ENCODE measurements around the gene ARPP21.

The ARPP21 gene

DNA sequence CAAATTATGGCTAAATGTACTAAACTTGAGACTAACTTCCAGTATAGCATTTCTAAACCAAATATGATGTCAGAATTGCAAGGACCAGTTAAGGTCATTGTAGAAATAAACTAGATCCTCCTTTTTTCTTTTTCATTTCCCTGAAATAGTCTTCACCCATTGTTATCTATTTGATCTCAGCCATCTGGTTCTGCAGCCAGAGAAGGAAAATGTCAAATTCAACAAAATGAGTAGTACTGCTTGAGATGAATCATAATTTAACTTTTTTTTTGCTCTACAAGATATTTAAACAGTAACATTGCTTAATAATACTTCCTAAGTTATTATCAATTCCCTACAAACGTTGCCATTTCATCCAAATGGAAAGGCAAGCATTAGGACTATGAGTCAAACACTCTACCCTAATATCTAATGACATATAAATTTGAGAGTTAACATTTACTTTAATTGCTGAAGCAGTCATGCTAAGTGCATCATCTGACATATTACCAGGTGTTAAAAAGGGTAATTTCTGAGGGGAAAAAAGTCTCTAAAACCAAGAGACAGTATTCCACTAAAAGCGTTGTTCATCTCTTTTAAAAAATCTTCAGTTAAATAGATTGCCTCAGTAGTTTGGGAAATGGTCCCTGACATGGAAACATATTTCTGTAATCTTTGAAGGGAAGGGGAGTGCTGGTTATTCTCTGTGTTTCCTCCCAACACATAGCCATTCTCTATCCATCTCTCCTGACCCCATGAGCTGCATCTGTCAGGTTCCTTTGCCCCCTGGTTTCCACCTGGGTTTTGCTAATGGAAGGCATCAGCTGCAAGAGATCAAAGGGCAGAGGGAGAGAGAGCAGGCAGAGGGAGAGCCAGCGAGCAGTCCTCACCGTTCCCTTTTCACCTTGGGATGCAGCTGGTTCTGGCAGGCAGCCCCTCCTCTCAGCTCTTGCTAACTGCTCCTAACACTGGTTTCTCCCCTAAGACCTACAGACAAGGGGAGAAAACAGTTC, 138.5 kb downstream of the ARPP21 start:
- POLR2A ChIA-PET: no interaction called here
- Histone ChIP-seq H3K4me3 (ENCODE audit: low read depth, low read length) (no peak overlapping the region), H3K4me1 (ENCODE audit: control insufficient read depth, insufficient read depth, low read length) (no peaks in the 10 kb centered on the region), H3K36me3 (ENCODE audit: control insufficient read depth in 2 of 2, insufficient read depth in 1 of 2, low read length in 2 of 2) (no peaks in the 10 kb centered on the region), H3K27ac (ENCODE audit: extremely low read depth, low read depth, low read length) (no peak overlapping the region), H3K9me3 (ENCODE audit: control insufficient read depth, insufficient read depth, low read depth, low read length) (no peaks in the 10 kb centered on the region)
- CTCF ChIA-PET: no interaction called here
- no peak for TF ChIP-seq HOXD13 (CRISPR knock-in tag; IDR thresholded peaks at IDR 0.05; ENCODE audit: borderline replicate concordance)
- TF ChIP-seq SP3 (tag by site-specific recombination; IDR thresholded peaks at IDR 0.05): no peak
- TF ChIP-seq ZNF112 (tag by site-specific recombination; IDR thresholded peaks at IDR 0.05): no peak
- no peak for TF ChIP-seq ZNF48 (tag by site-specific recombination; IDR thresholded peaks at IDR 0.05)
- no peak for TF ChIP-seq ZNF169 (tag by site-specific recombination; IDR thresholded peaks at IDR 0.05)
- no peak for TF ChIP-seq ZNF274 (IDR thresholded peaks at IDR 0.05; ENCODE audit: low read length)
- no peak for TF ChIP-seq ZNF274 (tag by site-specific recombination; IDR thresholded peaks at IDR 0.05; ENCODE audit: borderline replicate concordance)
- no peak for TF ChIP-seq IKZF3 (tag by site-specific recombination; IDR thresholded peaks at IDR 0.05)
- TF ChIP-seq ZXDB (tag by site-specific recombination; IDR thresholded peaks at IDR 0.05): no peak
- no peak for TF ChIP-seq ZNF549 (tag by site-specific recombination; IDR thresholded peaks at IDR 0.05)
- TF ChIP-seq ZNF175 (tag by site-specific recombination; IDR thresholded peaks at IDR 0.05): no peak
- TF ChIP-seq ZNF837 (tag by site-specific recombination; IDR thresholded peaks at IDR 0.05): no peak
- no peak for TF ChIP-seq BCL11B (tag by site-specific recombination; IDR thresholded peaks at IDR 0.05; ENCODE audit: low read depth)
- TF ChIP-seq GLI4 (tag by site-specific recombination; IDR thresholded peaks at IDR 0.05): no peak
- TF ChIP-seq ZNF654 (tag by site-specific recombination; IDR thresholded peaks at IDR 0.05; ENCODE audit: low read depth): no peak
- no peak for TF ChIP-seq ZNF473 (tag by site-specific recombination; IDR thresholded peaks at IDR 0.05)
- no peak for TF ChIP-seq SALL2 (tag by site-specific recombination; IDR thresholded peaks at IDR 0.05; ENCODE audit: borderline replicate concordance)
- TF ChIP-seq ZNF626 (tag by site-specific recombination; IDR thresholded peaks at IDR 0.05): no peak
- TF ChIP-seq, protein P1, sequence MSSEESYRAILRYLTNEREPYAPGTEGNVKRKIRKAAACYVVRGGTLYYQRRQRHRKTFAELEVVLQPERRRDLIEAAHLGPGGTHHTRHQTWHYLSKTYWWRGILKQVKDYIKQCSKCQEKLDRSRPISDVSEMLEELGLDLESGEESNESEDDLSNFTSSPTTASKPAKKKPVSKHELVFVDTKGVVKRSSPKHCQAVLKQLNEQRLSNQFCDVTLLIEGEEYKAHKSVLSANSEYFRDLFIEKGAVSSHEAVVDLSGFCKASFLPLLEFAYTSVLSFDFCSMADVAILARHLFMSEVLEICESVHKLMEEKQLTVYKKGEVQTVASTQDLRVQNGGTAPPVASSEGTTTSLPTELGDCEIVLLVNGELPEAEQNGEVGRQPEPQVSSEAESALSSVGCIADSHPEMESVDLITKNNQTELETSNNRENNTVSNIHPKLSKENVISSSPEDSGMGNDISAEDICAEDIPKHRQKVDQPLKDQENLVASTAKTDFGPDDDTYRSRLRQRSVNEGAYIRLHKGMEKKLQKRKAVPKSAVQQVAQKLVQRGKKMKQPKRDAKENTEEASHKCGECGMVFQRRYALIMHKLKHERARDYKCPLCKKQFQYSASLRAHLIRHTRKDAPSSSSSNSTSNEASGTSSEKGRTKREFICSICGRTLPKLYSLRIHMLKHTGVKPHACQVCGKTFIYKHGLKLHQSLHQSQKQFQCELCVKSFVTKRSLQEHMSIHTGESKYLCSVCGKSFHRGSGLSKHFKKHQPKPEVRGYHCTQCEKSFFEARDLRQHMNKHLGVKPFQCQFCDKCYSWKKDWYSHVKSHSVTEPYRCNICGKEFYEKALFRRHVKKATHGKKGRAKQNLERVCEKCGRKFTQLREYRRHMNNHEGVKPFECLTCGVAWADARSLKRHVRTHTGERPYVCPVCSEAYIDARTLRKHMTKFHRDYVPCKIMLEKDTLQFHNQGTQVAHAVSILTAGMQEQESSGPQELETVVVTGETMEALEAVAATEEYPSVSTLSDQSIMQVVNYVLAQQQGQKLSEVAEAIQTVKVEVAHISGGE (tag by site-specific recombination; conservative IDR thresholded peaks at IDR 0.05; ENCODE audit: low read depth): no peak
- TF ChIP-seq GLI2 (tag by site-specific recombination; IDR thresholded peaks at IDR 0.05; ENCODE audit: borderline replicate concordance, low read depth): no peak

DNA sequence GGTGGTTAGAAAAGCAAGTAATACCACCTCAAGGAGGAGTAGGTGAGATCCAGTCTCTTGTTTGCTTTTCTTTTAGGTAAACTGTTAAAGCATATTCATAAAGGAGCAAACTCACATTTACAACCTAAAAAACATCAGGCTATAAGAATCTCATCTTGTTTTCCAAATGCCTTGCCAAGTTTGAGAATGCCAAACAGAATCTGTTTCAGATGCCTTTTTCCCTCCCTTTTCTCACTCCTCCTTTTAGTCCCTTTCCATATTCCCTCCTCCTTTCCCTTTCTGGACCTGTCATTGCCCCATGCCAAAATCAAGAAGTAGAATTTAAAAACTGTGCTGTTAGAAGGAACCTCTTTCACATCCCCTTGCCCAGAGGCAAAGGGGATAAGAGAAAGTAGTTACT, 140.3 kb downstream of the ARPP21 start:
- ChIA-PET CTCF (no interaction called here), POLR2A (no interaction called here)
- Histone ChIP-seq H3K4me1 (ENCODE audit: control insufficient read depth, insufficient read depth, low read length) (no peaks in the 10 kb centered on the region), H3K36me3 (ENCODE audit: control insufficient read depth in 2 of 2, insufficient read depth in 1 of 2, low read length in 2 of 2) (no peaks in the 10 kb centered on the region), H3K27ac (ENCODE audit: extremely low read depth, low read depth, low read length) (no peak overlapping the region), H3K4me3 (ENCODE audit: low read depth, low read length) (no peak overlapping the region), H3K9me3 (ENCODE audit: control insufficient read depth, insufficient read depth, low read depth, low read length) (no peaks in the 10 kb centered on the region)
- TF ChIP-seq ZNF169 (tag by site-specific recombination; IDR thresholded peaks at IDR 0.05) (no peak), ZNF629 (tag by site-specific recombination; IDR thresholded peaks at IDR 0.05) (no peak), ZNF350 (tag by site-specific recombination; IDR thresholded peaks at IDR 0.05) (no peak), ZNF341 (tag by site-specific recombination; IDR thresholded peaks at IDR 0.05; ENCODE audit: low read depth) (no peak), ZNF623 (tag by site-specific recombination; IDR thresholded peaks at IDR 0.05) (no peak), ZNF473 (tag by site-specific recombination; IDR thresholded peaks at IDR 0.05) (no peak), MYNN (tag by site-specific recombination; IDR thresholded peaks at IDR 0.05; ENCODE audit: borderline replicate concordance) (no peak), ZNF548 (tag by site-specific recombination; IDR thresholded peaks at IDR 0.05) (no peak)
- TF ChIP-seq, protein P2, sequence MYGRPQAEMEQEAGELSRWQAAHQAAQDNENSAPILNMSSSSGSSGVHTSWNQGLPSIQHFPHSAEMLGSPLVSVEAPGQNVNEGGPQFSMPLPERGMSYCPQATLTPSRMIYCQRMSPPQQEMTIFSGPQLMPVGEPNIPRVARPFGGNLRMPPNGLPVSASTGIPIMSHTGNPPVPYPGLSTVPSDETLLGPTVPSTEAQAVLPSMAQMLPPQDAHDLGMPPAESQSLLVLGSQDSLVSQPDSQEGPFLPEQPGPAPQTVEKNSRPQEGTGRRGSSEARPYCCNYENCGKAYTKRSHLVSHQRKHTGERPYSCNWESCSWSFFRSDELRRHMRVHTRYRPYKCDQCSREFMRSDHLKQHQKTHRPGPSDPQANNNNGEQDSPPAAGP (tag by site-specific recombination; IDR thresholded peaks at IDR 0.05): no peak
- TF ChIP-seq, protein P3, sequence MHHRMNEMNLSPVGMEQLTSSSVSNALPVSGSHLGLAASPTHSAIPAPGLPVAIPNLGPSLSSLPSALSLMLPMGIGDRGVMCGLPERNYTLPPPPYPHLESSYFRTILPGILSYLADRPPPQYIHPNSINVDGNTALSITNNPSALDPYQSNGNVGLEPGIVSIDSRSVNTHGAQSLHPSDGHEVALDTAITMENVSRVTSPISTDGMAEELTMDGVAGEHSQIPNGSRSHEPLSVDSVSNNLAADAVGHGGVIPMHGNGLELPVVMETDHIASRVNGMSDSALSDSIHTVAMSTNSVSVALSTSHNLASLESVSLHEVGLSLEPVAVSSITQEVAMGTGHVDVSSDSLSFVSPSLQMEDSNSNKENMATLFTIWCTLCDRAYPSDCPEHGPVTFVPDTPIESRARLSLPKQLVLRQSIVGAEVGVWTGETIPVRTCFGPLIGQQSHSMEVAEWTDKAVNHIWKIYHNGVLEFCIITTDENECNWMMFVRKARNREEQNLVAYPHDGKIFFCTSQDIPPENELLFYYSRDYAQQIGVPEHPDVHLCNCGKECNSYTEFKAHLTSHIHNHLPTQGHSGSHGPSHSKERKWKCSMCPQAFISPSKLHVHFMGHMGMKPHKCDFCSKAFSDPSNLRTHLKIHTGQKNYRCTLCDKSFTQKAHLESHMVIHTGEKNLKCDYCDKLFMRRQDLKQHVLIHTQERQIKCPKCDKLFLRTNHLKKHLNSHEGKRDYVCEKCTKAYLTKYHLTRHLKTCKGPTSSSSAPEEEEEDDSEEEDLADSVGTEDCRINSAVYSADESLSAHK (tag by site-specific recombination; IDR thresholded peaks at IDR 0.05): no peak
